ENCODE data around the gene SEPTIN6.

GRCh38 chrX:119647089-119647488, 45.9 kb downstream of the SEPTIN6 start:
- TF ChIP-seq POLR2A (IDR thresholded peaks at IDR 0.05) (no peak), CTCF (IDR thresholded peaks at IDR 0.05) (no peak)
